Measurements from ENCODE around the gene CXCR6.

DNA sequence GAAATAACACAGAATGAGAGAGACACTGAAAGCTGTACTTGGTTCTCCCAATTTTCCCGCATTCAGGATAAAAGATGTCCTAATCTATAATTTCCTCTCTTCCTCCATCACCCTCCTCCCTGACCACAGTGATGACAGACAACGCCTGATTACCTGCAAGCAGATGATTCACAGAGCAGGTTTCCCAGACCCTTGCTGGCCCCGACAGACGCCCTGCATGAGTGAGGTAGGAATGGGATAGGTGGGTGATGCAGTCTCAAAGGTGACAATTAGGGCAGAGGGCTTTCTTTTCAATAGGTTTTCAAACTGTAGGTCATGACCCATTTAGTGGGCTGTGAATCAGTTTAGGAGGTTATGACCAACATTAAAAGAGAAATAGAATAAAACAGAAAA is 5.2 kb upstream of the CXCR6 start:
- TF ChIP-seq, protein P1, sequence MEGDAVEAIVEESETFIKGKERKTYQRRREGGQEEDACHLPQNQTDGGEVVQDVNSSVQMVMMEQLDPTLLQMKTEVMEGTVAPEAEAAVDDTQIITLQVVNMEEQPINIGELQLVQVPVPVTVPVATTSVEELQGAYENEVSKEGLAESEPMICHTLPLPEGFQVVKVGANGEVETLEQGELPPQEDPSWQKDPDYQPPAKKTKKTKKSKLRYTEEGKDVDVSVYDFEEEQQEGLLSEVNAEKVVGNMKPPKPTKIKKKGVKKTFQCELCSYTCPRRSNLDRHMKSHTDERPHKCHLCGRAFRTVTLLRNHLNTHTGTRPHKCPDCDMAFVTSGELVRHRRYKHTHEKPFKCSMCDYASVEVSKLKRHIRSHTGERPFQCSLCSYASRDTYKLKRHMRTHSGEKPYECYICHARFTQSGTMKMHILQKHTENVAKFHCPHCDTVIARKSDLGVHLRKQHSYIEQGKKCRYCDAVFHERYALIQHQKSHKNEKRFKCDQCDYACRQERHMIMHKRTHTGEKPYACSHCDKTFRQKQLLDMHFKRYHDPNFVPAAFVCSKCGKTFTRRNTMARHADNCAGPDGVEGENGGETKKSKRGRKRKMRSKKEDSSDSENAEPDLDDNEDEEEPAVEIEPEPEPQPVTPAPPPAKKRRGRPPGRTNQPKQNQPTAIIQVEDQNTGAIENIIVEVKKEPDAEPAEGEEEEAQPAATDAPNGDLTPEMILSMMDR (IDR thresholded peaks at IDR 0.05; ENCODE audit: borderline replicate concordance, extremely low read depth, low read length, poor library complexity, severe bottlenecking) = no peak
- TF ChIP-seq EZH2 (IDR thresholded peaks at IDR 0.05; ENCODE audit: borderline replicate concordance, low read depth, low read length, severe bottlenecking) = no peak

Data from DND-41 (cell line).